ENCODE results near the gene ZNF660.
"Not testable (repeated sequence)": the region's sequence is repeated elsewhere in the genome, so short reads cannot be mapped to it uniquely, and the experiment has no call there.

- TF ChIP-seq CTCF, POLR2A, POLR2AphosphoS5 (IDR thresholded peaks at IDR 0.05): not testable (repeated sequence)
These were observed 3.8 kb upstream of the ZNF660 start for GRCh38 chr3:44580971-44581370.

All from gastroesophageal sphincter (tissue), 3 donors.